Gastrocnemius medialis (tissue), 4 donors: ENCODE measurements around the gene THTPA. TPM values are rescaled to one million over a fixed set of nuclear protein-coding genes. Genes with fewer than 3 reads are reported as not detected.

Experiments
- ATAC-seq, 2 donors: fragments of 150-250 bp; one replicate each; pipeline ENCODE4 v1.9.1; 2016
- DNase-seq, 2 donors: peaks; one replicate each; pipeline ENCODE4 v3.0.0-alpha.2; 2019
- H3K27ac ChIP-seq, 4 donors: fragments of 200-600 bp; sonication (generic); 1 replicate in 1 of 4; 2 replicates in 3 of 4; pipeline ENCODE4 v1.5.1; 2016 to 2018; ENCODE audit warnings: mild to moderate bottlenecking in 2 of 4, moderate library complexity in 1 of 4
- H3K27me3 ChIP-seq, 3 donors: fragments of 200-600 bp; sonication (generic) in 2 of 3; 1 replicate in 1 of 3; 2 replicates in 2 of 3; pipeline versions ENCODE4 v1.5.1 to v1.6.0; 2016 to 2019; ENCODE audit warnings: mild to moderate bottlenecking in 1 of 3, moderate library complexity in 1 of 3
- H3K36me3 ChIP-seq, 2 donors: fragments of 200-600 bp; sonication (generic) in 1 of 2; one replicate each; pipeline ENCODE4 v1.5.1; 2017 to 2018
- H3K4me1 ChIP-seq, 2 donors: fragments of 200-600 bp; sonication (generic) in 1 of 2; one replicate each; pipeline ENCODE4 v1.5.1; 2016 to 2017; ENCODE audit warnings: mild to moderate bottlenecking in 2 of 2
- H3K4me3 ChIP-seq, 4 donors: fragments of 200-600 bp; sonication (generic) in 3 of 4; 1 replicate in 1 of 4; 2 replicates in 3 of 4; pipeline ENCODE4 v1.5.1; 2016 to 2019; ENCODE audit warnings: mild to moderate bottlenecking in 2 of 4
- H3K9me3 ChIP-seq, 3 donors: fragments of 200-600 bp; sonication (generic) in 2 of 3; 1 replicate in 1 of 3; 2 replicates in 2 of 3; pipeline ENCODE4 v1.5.1; 2016 to 2019
- CTCF ChIP-seq, 5 experiments: fragments of 450-650 bp in 3 of 5; fragments of 200-600 bp in 2 of 5; sonication (generic) in 2 of 5; IDR thresholded peaks in 4 of 5; conservative IDR thresholded peaks in 1 of 5; 1 replicate in 4 of 5; 2 replicates in 1 of 5; pipeline ENCODE4 v1.5.1; 2016 to 2019; ENCODE audit warnings: antibody characterized with exemption in 5 of 5, mild to moderate bottlenecking in 3 of 5, moderate library complexity in 3 of 5
- POLR2A ChIP-seq, 2 donors: fragments of 450-650 bp; IDR thresholded peaks; one replicate each; pipeline ENCODE4 v1.6.1; 2017; ENCODE audit warnings: antibody characterized with exemption in 2 of 2, mild to moderate bottlenecking in 2 of 2, moderate library complexity in 2 of 2
- in situ Hi-C, 4 donors: fragments of 200-750 bp; cut with MboI; loops; one replicate each; pipeline versions ENCODE4 v1.15.0 to v1.8.0; 2017; ENCODE audit warnings: low sequenced_read_pairs in 4 of 4
- intact Hi-C: fragments of 100-400 bp; cut with DNase I; formaldehyde crosslinking; loops from one replicate; pipeline ENCODE4 v1.15.1; 2023; ENCODE audit warnings: low total_unique reads
- total RNA-seq, 4 donors: library from RNA; depleted of rRNA; stranded (reverse); fragments of >200 nt; gene quantifications; one replicate each; pipeline versions ENCODE4 v1.1.0 to v1.2.3, GENCODE V29; 2016

Gene THTPA
- total RNA-seq, 4 donors from 2014 or later = 13.2 to 32.9 (median 21.4) TPM

DNA sequence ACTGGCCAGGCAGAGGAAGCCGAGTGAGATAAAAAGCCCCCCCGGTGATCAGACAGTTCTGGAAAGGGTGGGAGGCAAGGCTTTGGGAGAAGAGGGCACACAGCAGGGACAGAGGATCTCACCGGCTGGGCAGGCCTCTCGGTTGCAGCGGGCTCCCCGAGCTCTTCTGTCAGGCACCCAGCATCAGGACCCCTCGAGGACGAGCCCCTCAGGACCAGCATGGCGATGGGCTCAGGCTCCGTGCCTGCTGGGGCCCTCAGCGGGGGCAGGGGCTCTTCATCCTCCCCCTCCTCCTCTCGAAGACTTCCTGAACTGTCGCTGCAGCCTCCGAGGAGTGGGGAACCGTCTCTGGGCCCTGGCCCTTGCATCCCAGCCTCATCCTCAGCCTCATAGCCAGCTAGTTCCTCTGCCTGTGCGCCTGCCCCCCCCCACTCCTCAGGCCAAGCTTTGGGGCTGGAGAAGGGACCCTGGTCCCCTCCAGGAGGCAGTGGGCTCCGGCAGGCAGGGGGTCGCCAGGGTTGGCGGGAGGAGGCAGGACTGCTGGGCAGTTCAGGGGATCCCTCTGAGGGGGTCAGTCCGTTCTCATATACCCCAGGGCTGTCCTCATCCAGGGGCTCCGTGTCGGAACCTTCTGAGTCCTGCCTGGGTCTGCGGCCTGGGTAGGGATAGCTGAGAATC, 14.9 kb downstream of the THTPA start:
- in situ Hi-C loops = loop anchor here in 2 of 4 donors (25.0 kb wide), 2 partner anchors 234 to 984 kb away; partner anchors contain the start of genes ABHD4 (in 1 of the 2) and DAD1 (in 1 of the 2)
- TF ChIP-seq CTCF (IDR thresholded peaks at IDR 0.05 in 4 of 5, conservative IDR thresholded peaks at IDR 0.05 in 1 of 5) (no peak), POLR2A (IDR thresholded peaks at IDR 0.05) (no peak)
- Histone ChIP-seq H3K4me3 (no peak overlapping the region), H3K36me3 (no peaks in the 10 kb centered on the region), H3K27me3 (peaks cover 9 to 24% (median 9%) of the 10 kb centered on the region in 3 donors), H3K4me1 (no peaks in the 10 kb centered on the region), H3K27ac (no peak overlapping the region), H3K9me3 (no peaks in the 10 kb centered on the region)
- peak in 1 of 2 donors; percentile 5 for DNase-seq
- intact Hi-C loops = no loop called here
- no peak for ATAC-seq

- peaks cover 18 to 33% (median 19%) of the 10 kb centered on the region in 3 donors for H3K27me3 ChIP-seq
- no peak for TF ChIP-seq POLR2A (IDR thresholded peaks at IDR 0.05)
- no peak for TF ChIP-seq CTCF (IDR thresholded peaks at IDR 0.05 in 4 of 5, conservative IDR thresholded peaks at IDR 0.05 in 1 of 5)
- in situ Hi-C loops = loop anchor here in 2 of 4 donors (25.0 kb wide), 2 partner anchors 235 to 985 kb away; partner anchors contain the start of genes ABHD4 (in 1 of the 2) and DAD1 (in 1 of the 2)
- H3K4me1 ChIP-seq = no peaks in the 10 kb centered on the region
- H3K9me3 ChIP-seq = no peaks in the 10 kb centered on the region
- intact Hi-C loops = no loop called here
- no peaks in the 10 kb centered on the region for H3K36me3 ChIP-seq
- H3K27ac ChIP-seq = no peak overlapping the region
- no peak overlapping the region for H3K4me3 ChIP-seq
- peak in 1 of 2 donors; percentile 5 for DNase-seq
- ATAC-seq = no peak
Observed at GRCh38 chr14:23571701-23572523, 15.8 kb downstream of the THTPA start.

GRCh38 chr14:23572524-23572828, 16.4 kb downstream of the THTPA start:
- H3K4me1 ChIP-seq = no peaks in the 10 kb centered on the region
- peaks cover 24 to 38% (median 25%) of the 10 kb centered on the region in 3 donors for H3K27me3 ChIP-seq
- TF ChIP-seq POLR2A (IDR thresholded peaks at IDR 0.05) (no peak), CTCF (IDR thresholded peaks at IDR 0.05 in 4 of 5, conservative IDR thresholded peaks at IDR 0.05 in 1 of 5) (no peak)
- no peaks in the 10 kb centered on the region for H3K9me3 ChIP-seq
- no peak overlapping the region for H3K4me3 ChIP-seq
- H3K27ac ChIP-seq = no peak overlapping the region
- intact Hi-C loops (no loop called here), in situ Hi-C loops (loop anchor here in 2 of 4 donors (25.0 kb wide), 2 partner anchors 235 to 985 kb away; partner anchors contain the start of genes ABHD4 (in 1 of the 2) and DAD1 (in 1 of the 2))
- DNase-seq (no peak), ATAC-seq (no peak)
- no peaks in the 10 kb centered on the region for H3K36me3 ChIP-seq

DNA sequence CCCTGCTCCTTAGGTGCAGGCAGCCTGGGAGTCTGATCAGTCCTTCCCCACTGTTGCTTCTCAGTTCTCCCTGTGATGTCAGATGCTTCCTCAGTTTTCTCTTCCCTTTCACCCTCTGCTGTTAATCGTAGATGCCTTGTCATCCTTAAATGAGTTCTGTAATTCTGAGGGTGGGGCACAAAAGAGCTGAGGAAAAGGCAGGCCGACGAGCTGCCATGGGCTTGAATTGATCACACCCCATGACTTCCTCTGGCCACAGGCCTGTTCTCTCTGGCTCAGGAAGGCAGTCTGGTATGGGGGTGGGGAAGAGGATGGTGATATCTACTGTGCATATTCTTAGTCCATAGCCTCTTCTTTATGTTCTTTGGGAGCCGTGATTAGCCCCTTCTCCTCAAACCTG, 16.8 kb downstream of the THTPA start:
- Histone ChIP-seq H3K36me3 (no peaks in the 10 kb centered on the region), H3K27me3 (peaks cover 28 to 41% (median 28%) of the 10 kb centered on the region in 3 donors), H3K4me3 (no peak overlapping the region), H3K4me1 (no peaks in the 10 kb centered on the region), H3K9me3 (no peaks in the 10 kb centered on the region), H3K27ac (no peak overlapping the region)
- peak in 1 of 2 donors; percentile 26 for DNase-seq
- TF ChIP-seq POLR2A (IDR thresholded peaks at IDR 0.05) (no peak), CTCF (IDR thresholded peaks at IDR 0.05 in 4 of 5, conservative IDR thresholded peaks at IDR 0.05 in 1 of 5) (no peak)
- in situ Hi-C loops (loop anchor here in 2 of 4 donors (25.0 kb wide), 2 partner anchors 236 to 986 kb away; partner anchors contain the start of genes ABHD4 (in 1 of the 2) and DAD1 (in 1 of the 2)), intact Hi-C loops (no loop called here)
- ATAC-seq = peak in 1 of 2 donors; percentile 41
